ENCODE measurements around the gene CLCN6.

DNA sequence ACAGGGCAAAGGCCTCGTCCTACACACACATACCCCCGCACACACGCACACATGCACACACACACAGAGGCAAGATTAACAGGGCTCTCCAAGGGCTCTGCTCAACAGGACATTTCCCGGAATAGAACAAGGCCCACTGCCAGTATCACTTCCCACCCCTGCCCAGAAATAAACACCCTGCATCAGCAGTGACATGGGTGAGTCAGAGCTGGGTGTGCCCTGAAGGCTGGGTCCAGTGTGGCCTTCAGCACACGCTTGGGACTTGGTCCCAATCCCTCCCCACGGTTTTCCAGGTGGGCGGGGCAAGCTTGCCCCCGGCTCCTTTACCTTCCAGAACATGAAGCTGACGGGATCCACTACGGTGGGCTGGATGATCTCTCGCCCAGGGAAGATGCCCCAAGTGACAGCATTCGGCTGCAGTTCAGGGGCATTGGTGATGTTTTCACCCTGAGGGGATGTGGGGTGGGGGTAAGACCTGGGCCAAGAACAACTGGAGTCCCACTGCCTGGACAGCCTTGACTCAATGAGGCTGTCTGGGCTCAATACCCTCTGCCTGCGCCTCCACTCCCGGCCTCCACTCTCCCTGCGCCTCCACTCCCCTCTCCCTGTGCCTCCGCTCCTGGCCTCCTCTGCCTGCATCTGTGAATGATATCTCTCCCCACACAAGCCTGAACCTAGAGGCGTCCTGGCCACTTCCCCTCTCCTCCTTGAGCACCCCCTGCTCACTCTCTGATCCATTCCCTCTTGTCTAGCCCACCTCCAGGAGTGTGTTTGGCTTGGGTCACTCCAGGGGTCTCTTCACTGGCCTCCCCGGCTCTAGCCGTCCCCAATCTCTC lies 14.9 kb upstream of the CLCN6 start:
- TF ChIP-seq, protein P1, sequence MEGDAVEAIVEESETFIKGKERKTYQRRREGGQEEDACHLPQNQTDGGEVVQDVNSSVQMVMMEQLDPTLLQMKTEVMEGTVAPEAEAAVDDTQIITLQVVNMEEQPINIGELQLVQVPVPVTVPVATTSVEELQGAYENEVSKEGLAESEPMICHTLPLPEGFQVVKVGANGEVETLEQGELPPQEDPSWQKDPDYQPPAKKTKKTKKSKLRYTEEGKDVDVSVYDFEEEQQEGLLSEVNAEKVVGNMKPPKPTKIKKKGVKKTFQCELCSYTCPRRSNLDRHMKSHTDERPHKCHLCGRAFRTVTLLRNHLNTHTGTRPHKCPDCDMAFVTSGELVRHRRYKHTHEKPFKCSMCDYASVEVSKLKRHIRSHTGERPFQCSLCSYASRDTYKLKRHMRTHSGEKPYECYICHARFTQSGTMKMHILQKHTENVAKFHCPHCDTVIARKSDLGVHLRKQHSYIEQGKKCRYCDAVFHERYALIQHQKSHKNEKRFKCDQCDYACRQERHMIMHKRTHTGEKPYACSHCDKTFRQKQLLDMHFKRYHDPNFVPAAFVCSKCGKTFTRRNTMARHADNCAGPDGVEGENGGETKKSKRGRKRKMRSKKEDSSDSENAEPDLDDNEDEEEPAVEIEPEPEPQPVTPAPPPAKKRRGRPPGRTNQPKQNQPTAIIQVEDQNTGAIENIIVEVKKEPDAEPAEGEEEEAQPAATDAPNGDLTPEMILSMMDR (IDR thresholded peaks at IDR 0.05), result no peak
- peak in 1 of 4 donors; percentile 54 for TF ChIP-seq POLR2A (IDR thresholded peaks at IDR 0.05)
